PFSK-1 (cell line): ENCODE measurements around the gene ITPR3.

Experiments
- POLR2AphosphoS5 ChIP-seq: IDR thresholded peaks from 2 replicates; pipeline ENCODE4 v1.6.1; 2012; ENCODE audit warnings: low read depth, mild to moderate bottlenecking, control low read depth, low read length, moderate library complexity
- REST ChIP-seq, 2 experiments: IDR thresholded peaks; 2 replicates each; pipeline versions ENCODE4 v1.6.1 to v1.8.0; 2011 to 2012; ENCODE audit warnings: low read depth in 2 of 2, low read length in 2 of 2, control low read depth in 1 of 2, inconsistent platforms in 1 of 2, mild to moderate bottlenecking in 1 of 2, moderate library complexity in 1 of 2; ENCODE audit not compliant: insufficient read depth in 1 of 2
- SIN3A ChIP-seq: IDR thresholded peaks from 2 replicates; pipeline ENCODE4 v1.6.1; 2012; ENCODE audit warnings: mild to moderate bottlenecking, low read length, moderate library complexity, borderline replicate concordance; ENCODE audit not compliant: insufficient read depth
- TAF1 ChIP-seq: IDR thresholded peaks from 2 replicates; pipeline ENCODE4 v1.6.1; 2012; ENCODE audit warnings: low read length, control low read depth, borderline replicate concordance; ENCODE audit not compliant: insufficient read depth

- TF ChIP-seq POLR2AphosphoS5, result no peak
- TF ChIP-seq TAF1, result no peak
- no peak for TF ChIP-seq REST (IDR thresholded peaks at IDR 0.05; ENCODE audit: insufficient read depth in 1 of 2, low read depth in 2 of 2, low read length in 2 of 2)
- TF ChIP-seq SIN3A, result no peak
These were observed 112.5 kb downstream of the ITPR3 start for GRCh38 chr6:33733709-33734007.
